Liver (tissue), 9 donors: ENCODE results near the gene HBZ. TPM values are rescaled to one million over a fixed set of nuclear protein-coding genes. Genes with fewer than 3 reads are reported as not detected.

Source experiments
- DNase-seq: peaks from one replicate; pipeline ENCODE4 v3.0.0-alpha.2; 2017; ENCODE audit warnings: low spot score
- H3K27ac ChIP-seq, 2 donors: one replicate each; pipeline ENCODE4 v1.7.0; 2013; ENCODE audit warnings: inconsistent platforms in 2 of 2, low read length in 2 of 2, control low read depth in 1 of 2, low read depth in 1 of 2, mild to moderate bottlenecking in 1 of 2
- H3K27me3 ChIP-seq, 4 donors: one replicate each; pipeline versions ENCODE4 v1.6.1 to v1.7.0; 2013; ENCODE audit warnings: low read length in 3 of 4, inconsistent platforms in 1 of 4, mild to moderate bottlenecking in 1 of 4, moderate library complexity in 1 of 4; ENCODE audit not compliant: control insufficient read depth in 4 of 4, insufficient read depth in 4 of 4
- H3K36me3 ChIP-seq, 4 donors: one replicate each; pipeline versions ENCODE4 v1.6.1 to v1.7.0; 2013; ENCODE audit warnings: low read length in 3 of 4, mild to moderate bottlenecking in 3 of 4, low read depth in 1 of 4, moderate library complexity in 1 of 4; ENCODE audit not compliant: control insufficient read depth in 4 of 4, insufficient read depth in 3 of 4
- H3K4me1 ChIP-seq, 4 donors: one replicate each; pipeline versions ENCODE4 v1.6.1 to v1.7.0; 2013; ENCODE audit warnings: low read length in 3 of 4, mild to moderate bottlenecking in 3 of 4, moderate library complexity in 1 of 4; ENCODE audit not compliant: control insufficient read depth in 4 of 4, insufficient read depth in 4 of 4
- H3K4me3 ChIP-seq, 3 donors: one replicate each; pipeline versions ENCODE4 v1.6.1 to v1.7.0; 2013; ENCODE audit warnings: low read length in 3 of 3, control low read depth in 1 of 3, low read depth in 1 of 3, mild to moderate bottlenecking in 1 of 3
- H3K9ac ChIP-seq, 2 donors: one replicate each; pipeline ENCODE4 v1.7.0; 2013; ENCODE audit warnings: low read length in 2 of 2, mild to moderate bottlenecking in 2 of 2, moderate library complexity in 2 of 2, control low read depth in 1 of 2, low read depth in 1 of 2
- H3K9me3 ChIP-seq, 4 donors: one replicate each; pipeline versions ENCODE4 v1.6.1 to v1.7.0; 2013; ENCODE audit warnings: low read length in 3 of 4; ENCODE audit not compliant: control insufficient read depth in 4 of 4
- EGR1 ChIP-seq, 2 donors: IDR thresholded peaks; 2 replicates each; pipeline ENCODE4 v1.6.1; 2016 to 2018; ENCODE audit warnings: antibody characterized with exemption in 2 of 2, low read depth in 2 of 2
- FOXA2 ChIP-seq: IDR thresholded peaks from 2 replicates; pipeline ENCODE4 v1.6.1; 2016; ENCODE audit warnings: antibody characterized with exemption
- GABPA ChIP-seq, 2 donors: IDR thresholded peaks in 1 of 2; conservative IDR thresholded peaks in 1 of 2; 2 replicates each; pipeline ENCODE4 v1.6.1; 2016; ENCODE audit warnings: antibody characterized with exemption in 2 of 2, mild to moderate bottlenecking in 1 of 2, moderate library complexity in 1 of 2
- HNF4G ChIP-seq: IDR thresholded peaks from 2 replicates; pipeline ENCODE4 v1.6.1; 2016; ENCODE audit warnings: antibody characterized with exemption
- JUND ChIP-seq, 2 donors: IDR thresholded peaks; 2 replicates each; pipeline ENCODE4 v1.6.1; 2016; ENCODE audit warnings: antibody characterized with exemption in 2 of 2
- RAD21 ChIP-seq, 2 donors: IDR thresholded peaks; 2 replicates each; pipeline ENCODE4 v1.6.1; 2016; ENCODE audit warnings: antibody characterized with exemption in 2 of 2, mild to moderate bottlenecking in 2 of 2
- RXRA ChIP-seq, 2 donors: IDR thresholded peaks; 2 replicates each; pipeline ENCODE4 v1.6.1; 2017 to 2018; ENCODE audit warnings: antibody characterized with exemption in 2 of 2, mild to moderate bottlenecking in 1 of 2
- SP1 ChIP-seq: IDR thresholded peaks from 2 replicates; pipeline ENCODE4 v1.6.1; 2018; ENCODE audit warnings: antibody characterized with exemption, mild to moderate bottlenecking
- TAF1 ChIP-seq: conservative IDR thresholded peaks from 2 replicates; pipeline ENCODE4 v1.6.1; 2016; ENCODE audit warnings: antibody characterized with exemption, mild to moderate bottlenecking
- YY1 ChIP-seq: IDR thresholded peaks from 2 replicates; pipeline ENCODE4 v1.6.1; 2016; ENCODE audit warnings: antibody characterized with exemption, mild to moderate bottlenecking
- WGBS: extraction: QIAGEN DNeasy Blood & Tissue Kit; methylation state at CpG from one replicate; pipeline ENCODE4 v1.1.7; 2013; 5-methylcytosine and 5-hydroxymethylcytosine counted together
- polyA plus RNA-seq, 2 donors: library from polyadenylated mRNA; stranded (reverse) in 1 of 2; unstranded in 1 of 2; fragments of 200-250 nt in 1 of 2; fragments of >200 nt in 1 of 2; fragmentation: Nextera tagmentation in 1 of 2; extraction: Ambion mirVana in 1 of 2; gene quantifications; one replicate each; pipeline versions ENCODE4 v1.2.1 to v1.2.3, GENCODE V29; 2013 to 2015
- total RNA-seq, 2 donors: library from RNA; depleted of rRNA; stranded (reverse); fragments of >200 nt; gene quantifications; one replicate each; pipeline ENCODE4 v1.2.3, GENCODE V29; 2014
- TF ChIP-seq, protein P1 (sequence below): IDR thresholded peaks from 2 replicates; pipeline ENCODE4 v1.6.1; 2016; ENCODE audit warnings: antibody characterized with exemption, mild to moderate bottlenecking
- TF ChIP-seq, protein P2 (sequence below): IDR thresholded peaks from 2 replicates; pipeline ENCODE4 v1.6.1; 2016; ENCODE audit warnings: antibody characterized with exemption
- TF ChIP-seq, protein P3 (sequence below): IDR thresholded peaks from 2 replicates; pipeline ENCODE4 v1.6.1; 2016; ENCODE audit warnings: antibody characterized with exemption
- TF ChIP-seq, protein P4 (sequence below): IDR thresholded peaks from 2 replicates; pipeline ENCODE4 v1.6.1; 2016; ENCODE audit warnings: antibody characterized with exemption
- donor health status: healthy.
- donor health status: healthy.
- donor health status: healthy.
- donor health status: healthy.
- donor health status: healthy.

The HBZ gene
- total and polyA plus RNA-seq, 4 donors: 55.8 TPM; not detected in 3

DNA sequence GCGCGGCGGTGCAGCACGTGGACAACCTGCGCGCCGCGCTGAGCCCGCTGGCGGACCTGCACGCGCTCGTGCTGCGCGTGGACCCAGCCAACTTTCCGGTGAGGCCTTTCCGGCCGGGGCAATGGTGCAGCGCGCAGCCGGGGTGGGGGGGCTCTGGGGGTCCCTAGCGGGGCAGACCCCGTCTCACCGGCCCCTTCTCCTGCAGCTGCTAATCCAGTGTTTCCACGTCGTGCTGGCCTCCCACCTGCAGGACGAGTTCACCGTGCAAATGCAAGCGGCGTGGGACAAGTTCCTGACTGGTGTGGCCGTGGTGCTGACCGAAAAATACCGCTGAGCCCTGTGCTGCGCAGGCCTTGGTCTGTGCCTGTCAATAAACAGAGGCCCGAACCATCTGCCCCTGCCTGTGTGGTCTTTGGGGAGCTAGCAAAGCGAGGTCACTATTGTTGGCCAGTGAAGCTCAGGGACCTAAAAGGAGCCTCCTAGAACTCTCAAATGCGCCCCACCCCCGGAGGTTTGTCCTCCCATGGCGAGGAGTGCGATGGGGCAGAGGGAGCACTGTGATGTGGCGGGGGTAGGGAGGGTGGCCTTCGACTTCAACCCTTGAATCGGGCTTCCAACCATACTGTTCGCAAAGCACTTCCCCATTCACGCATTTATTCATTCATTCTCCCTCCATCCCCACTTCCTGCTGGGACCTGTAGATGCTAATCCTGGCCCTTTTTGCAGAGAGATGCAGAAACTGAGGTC is 14.1 kb downstream of the HBZ start (continued):
- TF ChIP-seq, protein P1, sequence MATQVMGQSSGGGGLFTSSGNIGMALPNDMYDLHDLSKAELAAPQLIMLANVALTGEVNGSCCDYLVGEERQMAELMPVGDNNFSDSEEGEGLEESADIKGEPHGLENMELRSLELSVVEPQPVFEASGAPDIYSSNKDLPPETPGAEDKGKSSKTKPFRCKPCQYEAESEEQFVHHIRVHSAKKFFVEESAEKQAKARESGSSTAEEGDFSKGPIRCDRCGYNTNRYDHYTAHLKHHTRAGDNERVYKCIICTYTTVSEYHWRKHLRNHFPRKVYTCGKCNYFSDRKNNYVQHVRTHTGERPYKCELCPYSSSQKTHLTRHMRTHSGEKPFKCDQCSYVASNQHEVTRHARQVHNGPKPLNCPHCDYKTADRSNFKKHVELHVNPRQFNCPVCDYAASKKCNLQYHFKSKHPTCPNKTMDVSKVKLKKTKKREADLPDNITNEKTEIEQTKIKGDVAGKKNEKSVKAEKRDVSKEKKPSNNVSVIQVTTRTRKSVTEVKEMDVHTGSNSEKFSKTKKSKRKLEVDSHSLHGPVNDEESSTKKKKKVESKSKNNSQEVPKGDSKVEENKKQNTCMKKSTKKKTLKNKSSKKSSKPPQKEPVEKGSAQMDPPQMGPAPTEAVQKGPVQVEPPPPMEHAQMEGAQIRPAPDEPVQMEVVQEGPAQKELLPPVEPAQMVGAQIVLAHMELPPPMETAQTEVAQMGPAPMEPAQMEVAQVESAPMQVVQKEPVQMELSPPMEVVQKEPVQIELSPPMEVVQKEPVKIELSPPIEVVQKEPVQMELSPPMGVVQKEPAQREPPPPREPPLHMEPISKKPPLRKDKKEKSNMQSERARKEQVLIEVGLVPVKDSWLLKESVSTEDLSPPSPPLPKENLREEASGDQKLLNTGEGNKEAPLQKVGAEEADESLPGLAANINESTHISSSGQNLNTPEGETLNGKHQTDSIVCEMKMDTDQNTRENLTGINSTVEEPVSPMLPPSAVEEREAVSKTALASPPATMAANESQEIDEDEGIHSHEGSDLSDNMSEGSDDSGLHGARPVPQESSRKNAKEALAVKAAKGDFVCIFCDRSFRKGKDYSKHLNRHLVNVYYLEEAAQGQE: no peak
- no peak for TF ChIP-seq TAF1
- TF ChIP-seq HNF4G: no peak
- TF ChIP-seq RXRA (IDR thresholded peaks at IDR 0.05): no peak
- no peak for TF ChIP-seq RAD21 (IDR thresholded peaks at IDR 0.05)
- TF ChIP-seq YY1: no peak
- TF ChIP-seq, protein P2, sequence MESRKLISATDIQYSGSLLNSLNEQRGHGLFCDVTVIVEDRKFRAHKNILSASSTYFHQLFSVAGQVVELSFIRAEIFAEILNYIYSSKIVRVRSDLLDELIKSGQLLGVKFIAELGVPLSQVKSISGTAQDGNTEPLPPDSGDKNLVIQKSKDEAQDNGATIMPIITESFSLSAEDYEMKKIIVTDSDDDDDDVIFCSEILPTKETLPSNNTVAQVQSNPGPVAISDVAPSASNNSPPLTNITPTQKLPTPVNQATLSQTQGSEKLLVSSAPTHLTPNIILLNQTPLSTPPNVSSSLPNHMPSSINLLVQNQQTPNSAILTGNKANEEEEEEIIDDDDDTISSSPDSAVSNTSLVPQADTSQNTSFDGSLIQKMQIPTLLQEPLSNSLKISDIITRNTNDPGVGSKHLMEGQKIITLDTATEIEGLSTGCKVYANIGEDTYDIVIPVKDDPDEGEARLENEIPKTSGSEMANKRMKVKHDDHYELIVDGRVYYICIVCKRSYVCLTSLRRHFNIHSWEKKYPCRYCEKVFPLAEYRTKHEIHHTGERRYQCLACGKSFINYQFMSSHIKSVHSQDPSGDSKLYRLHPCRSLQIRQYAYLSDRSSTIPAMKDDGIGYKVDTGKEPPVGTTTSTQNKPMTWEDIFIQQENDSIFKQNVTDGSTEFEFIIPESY: no peak

DNA sequence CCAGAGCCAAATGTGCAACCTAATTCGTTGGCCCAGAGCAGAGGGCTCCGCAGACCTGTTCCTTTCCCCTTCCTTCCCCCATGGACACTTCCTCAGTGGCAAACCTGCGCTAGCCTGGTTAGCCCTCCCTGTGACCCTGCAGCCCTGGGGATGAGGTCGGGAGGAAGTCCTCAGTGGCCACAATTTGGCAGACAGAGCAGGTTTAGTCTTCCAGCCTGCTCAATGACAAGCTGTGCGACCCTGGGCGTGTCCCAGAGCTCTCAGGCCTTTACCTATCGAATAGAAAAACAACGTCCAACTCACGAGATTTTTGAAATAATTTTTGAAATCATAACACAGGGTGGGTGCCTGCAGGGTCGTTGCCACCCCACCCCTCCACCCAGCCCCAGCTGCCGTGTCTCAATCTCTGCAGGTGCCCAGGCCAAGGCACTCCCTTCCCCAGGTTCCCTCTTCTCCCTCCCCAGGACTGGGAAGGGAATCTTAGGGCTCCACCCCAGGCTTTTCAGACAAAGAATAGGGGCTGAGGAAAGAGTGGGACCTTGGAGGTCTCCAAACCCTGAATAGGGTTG is 14.8 kb downstream of the HBZ start:
- no peaks in the 10 kb centered on the region for H3K36me3 ChIP-seq
- H3K9ac ChIP-seq: no peak overlapping the region
- no peak for TF ChIP-seq YY1
- TF ChIP-seq FOXA2: no peak
- no peak for TF ChIP-seq GABPA (IDR thresholded peaks at IDR 0.05 in 1 of 2, conservative IDR thresholded peaks at IDR 0.05 in 1 of 2)
- TF ChIP-seq, protein P1: no peak
- no peak for TF ChIP-seq JUND (IDR thresholded peaks at IDR 0.05)
- TF ChIP-seq TAF1: no peak
- no peak for TF ChIP-seq EGR1 (IDR thresholded peaks at IDR 0.05; ENCODE audit: low read depth in 2 of 2)
- TF ChIP-seq, protein P3, sequence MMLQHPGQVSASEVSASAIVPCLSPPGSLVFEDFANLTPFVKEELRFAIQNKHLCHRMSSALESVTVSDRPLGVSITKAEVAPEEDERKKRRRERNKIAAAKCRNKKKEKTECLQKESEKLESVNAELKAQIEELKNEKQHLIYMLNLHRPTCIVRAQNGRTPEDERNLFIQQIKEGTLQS: no peak
- no peak for TF ChIP-seq RAD21 (IDR thresholded peaks at IDR 0.05)
- TF ChIP-seq, protein P4, sequence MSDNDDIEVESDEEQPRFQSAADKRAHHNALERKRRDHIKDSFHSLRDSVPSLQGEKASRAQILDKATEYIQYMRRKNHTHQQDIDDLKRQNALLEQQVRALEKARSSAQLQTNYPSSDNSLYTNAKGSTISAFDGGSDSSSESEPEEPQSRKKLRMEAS: no peak
- no peak for TF ChIP-seq RXRA (IDR thresholded peaks at IDR 0.05)
- no peak for TF ChIP-seq SP1
- WGBS: 14% methylated on average over 11 of the region's 11 CpGs
- H3K27me3 ChIP-seq: peaks cover 8 to 19% (median 10%) of the 10 kb centered on the region in 4 donors
- H3K4me1 ChIP-seq: peaks cover 2 to 12% (median 10%) of the 10 kb centered on the region in 4 donors
- no peak overlapping the region for H3K4me3 ChIP-seq
- H3K27ac ChIP-seq: no peak overlapping the region
- no peaks in the 10 kb centered on the region for H3K9me3 ChIP-seq
- peak; percentile 59 for DNase-seq
